Nephron (organoid): ENCODE results near the gene TPCN2.

Source experiments
- H3K27ac Mint-ChIP-seq, 3 experiments: 2 replicates each; pipeline ENCODE4 v1.8.0; 2020; ENCODE audit warnings: mixed read lengths in 3 of 3, mild to moderate bottlenecking in 2 of 3, moderate library complexity in 1 of 3
- H3K27me3 Mint-ChIP-seq: 2 replicates; pipeline ENCODE4 v1.8.0; 2021; ENCODE audit warnings: low read depth, mild to moderate bottlenecking, moderate library complexity, mixed read lengths
- H3K36me3 Mint-ChIP-seq: 2 replicates; pipeline ENCODE4 v1.8.0; 2020; ENCODE audit warnings: low read depth, mixed read lengths
- H3K4me1 Mint-ChIP-seq: 2 replicates; pipeline ENCODE4 v1.8.0; 2020; ENCODE audit warnings: mixed read lengths
- H3K4me3 Mint-ChIP-seq, 3 experiments: 2 replicates each; pipeline ENCODE4 v1.8.0; 2020; ENCODE audit warnings: mild to moderate bottlenecking in 3 of 3, mixed read lengths in 3 of 3, moderate library complexity in 2 of 3
- H3K9me3 Mint-ChIP-seq: 2 replicates; pipeline ENCODE4 v1.8.0; 2020; ENCODE audit warnings: mixed read lengths
- TF ChIP-seq, protein P1 (sequence below), 3 experiments: fragments of 200-600 bp; sonication (generic); IDR thresholded peaks; one replicate each; pipeline ENCODE4 v1.5.0; 2021; ENCODE audit warnings: antibody characterized with exemption in 3 of 3; ENCODE audit not compliant: unreplicated experiment in 3 of 3

TPCN2 gene

GRCh38 chr11:69055598-69056516 is 7.1 kb downstream of the TPCN2 start:
- Mint-ChIP-seq H3K36me3 (peaks cover 7% of the 10 kb centered on the region), H3K4me1 (peaks cover 23% of the 10 kb centered on the region), H3K9me3 (no peaks in the 10 kb centered on the region), H3K27ac (peak overlapping the region in 1 of 3 experiments; percentile 97), H3K4me3 (no peak overlapping the region), H3K27me3 (peaks cover 4% of the 10 kb centered on the region)
- TF ChIP-seq, protein P1, sequence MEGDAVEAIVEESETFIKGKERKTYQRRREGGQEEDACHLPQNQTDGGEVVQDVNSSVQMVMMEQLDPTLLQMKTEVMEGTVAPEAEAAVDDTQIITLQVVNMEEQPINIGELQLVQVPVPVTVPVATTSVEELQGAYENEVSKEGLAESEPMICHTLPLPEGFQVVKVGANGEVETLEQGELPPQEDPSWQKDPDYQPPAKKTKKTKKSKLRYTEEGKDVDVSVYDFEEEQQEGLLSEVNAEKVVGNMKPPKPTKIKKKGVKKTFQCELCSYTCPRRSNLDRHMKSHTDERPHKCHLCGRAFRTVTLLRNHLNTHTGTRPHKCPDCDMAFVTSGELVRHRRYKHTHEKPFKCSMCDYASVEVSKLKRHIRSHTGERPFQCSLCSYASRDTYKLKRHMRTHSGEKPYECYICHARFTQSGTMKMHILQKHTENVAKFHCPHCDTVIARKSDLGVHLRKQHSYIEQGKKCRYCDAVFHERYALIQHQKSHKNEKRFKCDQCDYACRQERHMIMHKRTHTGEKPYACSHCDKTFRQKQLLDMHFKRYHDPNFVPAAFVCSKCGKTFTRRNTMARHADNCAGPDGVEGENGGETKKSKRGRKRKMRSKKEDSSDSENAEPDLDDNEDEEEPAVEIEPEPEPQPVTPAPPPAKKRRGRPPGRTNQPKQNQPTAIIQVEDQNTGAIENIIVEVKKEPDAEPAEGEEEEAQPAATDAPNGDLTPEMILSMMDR (IDR thresholded peaks at IDR 0.05; ENCODE audit: unreplicated experiment in 3 of 3) = no peak

DNA sequence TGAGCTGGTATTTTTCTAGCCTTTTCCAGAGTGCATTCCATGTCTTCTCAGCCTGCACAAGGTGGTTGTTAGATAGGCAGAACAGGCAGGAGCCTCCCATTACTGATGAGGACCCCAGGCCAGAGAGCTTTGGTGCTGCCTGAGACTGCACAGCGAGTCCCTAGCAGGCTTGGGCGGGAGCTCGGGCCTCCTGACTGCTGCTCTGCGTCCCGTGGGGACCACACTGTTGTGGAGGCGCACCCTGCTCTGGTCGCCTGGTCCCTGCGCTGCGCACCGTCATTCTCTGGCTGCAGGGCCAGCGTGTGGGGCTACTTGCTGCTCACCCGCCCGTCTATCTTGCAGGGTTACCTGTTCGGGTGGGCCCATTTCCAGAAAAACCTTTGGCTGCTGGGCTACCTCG is 8.5 kb downstream of the TPCN2 start:
- H3K27ac Mint-ChIP-seq = no peak overlapping the region
- TF ChIP-seq, protein P1 (IDR thresholded peaks at IDR 0.05; ENCODE audit: unreplicated experiment in 3 of 3) = no peak
- peaks cover 10% of the 10 kb centered on the region for H3K4me1 Mint-ChIP-seq
- H3K4me3 Mint-ChIP-seq = no peak overlapping the region
- H3K9me3 Mint-ChIP-seq = no peaks in the 10 kb centered on the region
- H3K27me3 Mint-ChIP-seq = peaks cover 4% of the 10 kb centered on the region
- H3K36me3 Mint-ChIP-seq = peaks cover 7% of the 10 kb centered on the region

DNA sequence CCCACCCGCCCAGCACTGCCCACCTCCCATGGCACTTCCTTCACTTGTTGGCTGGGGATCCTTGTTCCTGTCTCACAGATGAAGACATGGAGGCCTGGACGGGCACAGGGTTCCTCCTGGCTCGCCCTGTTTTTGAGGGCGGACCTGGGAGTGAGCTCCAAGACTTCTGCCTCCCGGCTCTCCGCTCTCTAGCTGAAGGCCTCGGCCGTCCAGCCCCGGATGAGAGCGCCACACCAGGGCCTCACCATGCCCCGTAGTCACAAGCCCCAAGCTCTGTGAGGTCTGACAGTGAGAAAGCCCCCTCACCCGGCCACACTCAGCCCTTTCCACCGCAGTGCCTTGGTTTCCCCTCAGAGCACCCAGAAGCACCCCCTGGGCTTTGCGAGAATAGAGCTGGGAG is 9.1 kb downstream of the TPCN2 start:
- TF ChIP-seq, protein P1 (IDR thresholded peaks at IDR 0.05; ENCODE audit: unreplicated experiment in 3 of 3) = no peak
- Mint-ChIP-seq H3K4me3 (no peak overlapping the region), H3K36me3 (peaks cover 7% of the 10 kb centered on the region), H3K27me3 (peaks cover 4% of the 10 kb centered on the region), H3K4me1 (peaks cover 9% of the 10 kb centered on the region), H3K27ac (no peak overlapping the region), H3K9me3 (no peaks in the 10 kb centered on the region)

GRCh38 chr11:69058511-69059270 is 10.0 kb downstream of the TPCN2 start:
- peak overlapping the region in 2 of 3 experiments; percentile 61 to 70 for H3K27ac Mint-ChIP-seq
- H3K4me3 Mint-ChIP-seq = no peak overlapping the region
- H3K36me3 Mint-ChIP-seq = peaks cover 7% of the 10 kb centered on the region
- H3K4me1 Mint-ChIP-seq = peaks cover 9% of the 10 kb centered on the region
- no peaks in the 10 kb centered on the region for H3K9me3 Mint-ChIP-seq
- TF ChIP-seq, protein P1 (IDR thresholded peaks at IDR 0.05; ENCODE audit: unreplicated experiment in 3 of 3) = no peak
- peaks cover 4% of the 10 kb centered on the region for H3K27me3 Mint-ChIP-seq

DNA sequence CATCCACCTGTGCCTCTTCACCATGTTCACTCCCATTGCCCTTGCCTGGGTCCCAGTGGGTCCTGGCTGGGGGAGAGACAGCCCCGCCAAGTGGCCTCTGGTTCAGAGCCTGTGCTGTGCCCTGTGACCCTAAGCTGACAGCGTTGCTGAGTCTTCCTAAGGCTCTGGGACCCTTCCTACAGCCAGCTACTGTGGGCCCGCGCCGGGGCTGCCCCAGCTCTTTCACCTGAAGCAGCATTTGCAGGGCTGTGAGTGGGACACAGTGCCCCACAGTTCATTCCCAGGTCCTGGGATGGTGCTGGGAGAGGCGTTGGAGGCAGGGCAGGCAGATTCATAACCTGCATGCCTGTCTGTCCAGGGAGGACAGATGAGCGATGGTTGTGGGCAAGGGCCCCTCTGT is 10.7 kb downstream of the TPCN2 start:
- H3K4me3 Mint-ChIP-seq = no peak overlapping the region
- peaks cover 9% of the 10 kb centered on the region for H3K4me1 Mint-ChIP-seq
- TF ChIP-seq, protein P1 (IDR thresholded peaks at IDR 0.05; ENCODE audit: unreplicated experiment in 3 of 3) = no peak
- H3K36me3 Mint-ChIP-seq = peaks cover 7% of the 10 kb centered on the region
- H3K27me3 Mint-ChIP-seq = peaks cover 4% of the 10 kb centered on the region
- H3K27ac Mint-ChIP-seq = no peak overlapping the region
- H3K9me3 Mint-ChIP-seq = no peaks in the 10 kb centered on the region
